ENCODE measurements around the gene ABHD11. TPM values are rescaled to one million over a fixed set of nuclear protein-coding genes. Genes with fewer than 3 reads are reported as not detected.

Gene ABHD11
- total and polyA plus RNA-seq, 2 donors (not counting 1 experiment from before 2014, with no cell fraction given), result 23.2 to 26.2 TPM

DNA sequence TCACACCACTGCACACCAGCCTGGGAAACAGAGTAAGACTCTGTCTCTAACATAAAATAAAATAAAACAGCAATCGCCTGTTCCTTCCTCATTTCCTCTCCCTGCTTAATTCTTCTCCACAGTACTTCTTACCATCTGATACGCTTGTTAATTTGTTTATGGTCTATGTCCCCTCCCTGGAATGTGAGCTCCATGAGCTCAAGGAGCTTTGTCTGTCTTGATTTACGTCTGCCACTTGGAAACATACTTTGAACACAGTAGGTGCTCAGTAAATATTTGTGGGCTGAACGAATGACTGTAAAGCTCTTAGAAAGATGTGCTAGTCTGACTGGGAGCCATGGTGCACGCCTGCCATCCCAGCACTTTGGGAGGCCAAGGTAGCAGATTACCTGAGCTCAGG is 10.1 kb downstream of the ABHD11 start:
- Histone ChIP-seq H3K27me3 (replicated peaks in 1 of 4; ENCODE audit: control extremely low read depth in 1 of 4, control insufficient read depth in 3 of 4, insufficient read depth in 4 of 4, low read length in 3 of 4) (peaks cover 0 to 19% (median 11%) of the 10 kb centered on the region in 4 experiments), H3K4me3 (ENCODE audit: control extremely low read depth in 1 of 5, extremely low read depth in 1 of 5, insufficient read depth in 1 of 5, low read depth in 2 of 5, low read length in 4 of 5) (no peak overlapping the region), H3K79me2 (ENCODE audit: control insufficient read depth, insufficient read depth, low read length) (no peaks in the 10 kb centered on the region), H3K27ac (ENCODE audit: low read length in 2 of 2) (no peak overlapping the region), H4K20me1 (ENCODE audit: control insufficient read depth, insufficient read depth, low read length, poor library complexity, severe bottlenecking) (no peaks in the 10 kb centered on the region), H2AFZ (ENCODE audit: insufficient read depth, low read depth, low read length, poor library complexity, severe bottlenecking) (no peak overlapping the region), H3K36me3 (replicated peaks in 1 of 2; ENCODE audit: control extremely low read depth in 1 of 2, control insufficient read depth in 1 of 2, extremely low read depth in 1 of 2, insufficient read depth in 2 of 2, low read length in 1 of 2) (no peaks in the 10 kb centered on the region), H3K9ac (ENCODE audit: low read length) (no peak overlapping the region), H3K9me3 (ENCODE audit: control extremely low read depth in 1 of 3, control insufficient read depth in 2 of 3, insufficient read depth in 1 of 3, low read length in 2 of 3) (no peaks in the 10 kb centered on the region), H3K4me2 (replicated peaks; ENCODE audit: low read depth, low read length, poor library complexity, severe bottlenecking) (no peak overlapping the region), H3K4me1 (ENCODE audit: control insufficient read depth in 2 of 2, insufficient read depth in 2 of 2, low read length in 2 of 2) (peaks cover 0 to 2% of the 10 kb centered on the region in 2 donors)
- POLR2A ChIA-PET, result no interaction called here
- ATAC-seq (ENCODE audit: low read depth) (no peak), DNase-seq (no peak)
- CTCF ChIA-PET, result interaction anchor here (0.6 to 3.9 kb wide), 5 partner anchors 10 to 170 kb away, joined by 3 to 41 read pairs (median 3); no protein-coding TSS in a partner anchor
- 73% methylated on average over 5 of the region's 5 CpGs for WGBS (ENCODE audit: insufficient coverage)
- no peak overlapping the region for H3K27ac Mint-ChIP-seq
- intact Hi-C loops (cut with micrococcal nuclease), result no loop called here
- no peak overlapping the region for H3K4me3 Mint-ChIP-seq
- no peak for TF ChIP-seq EZH2 (IDR thresholded peaks at IDR 0.05; ENCODE audit: borderline replicate concordance, insufficient read depth, low read depth, low read length, poor library complexity, severe bottlenecking)
- TF ChIP-seq, protein P1, sequence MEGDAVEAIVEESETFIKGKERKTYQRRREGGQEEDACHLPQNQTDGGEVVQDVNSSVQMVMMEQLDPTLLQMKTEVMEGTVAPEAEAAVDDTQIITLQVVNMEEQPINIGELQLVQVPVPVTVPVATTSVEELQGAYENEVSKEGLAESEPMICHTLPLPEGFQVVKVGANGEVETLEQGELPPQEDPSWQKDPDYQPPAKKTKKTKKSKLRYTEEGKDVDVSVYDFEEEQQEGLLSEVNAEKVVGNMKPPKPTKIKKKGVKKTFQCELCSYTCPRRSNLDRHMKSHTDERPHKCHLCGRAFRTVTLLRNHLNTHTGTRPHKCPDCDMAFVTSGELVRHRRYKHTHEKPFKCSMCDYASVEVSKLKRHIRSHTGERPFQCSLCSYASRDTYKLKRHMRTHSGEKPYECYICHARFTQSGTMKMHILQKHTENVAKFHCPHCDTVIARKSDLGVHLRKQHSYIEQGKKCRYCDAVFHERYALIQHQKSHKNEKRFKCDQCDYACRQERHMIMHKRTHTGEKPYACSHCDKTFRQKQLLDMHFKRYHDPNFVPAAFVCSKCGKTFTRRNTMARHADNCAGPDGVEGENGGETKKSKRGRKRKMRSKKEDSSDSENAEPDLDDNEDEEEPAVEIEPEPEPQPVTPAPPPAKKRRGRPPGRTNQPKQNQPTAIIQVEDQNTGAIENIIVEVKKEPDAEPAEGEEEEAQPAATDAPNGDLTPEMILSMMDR (IDR thresholded peaks at IDR 0.05), result no peak
- H3K27me3 Mint-ChIP-seq, result peaks cover 14% of the 10 kb centered on the region
- no peaks in the 10 kb centered on the region for H3K4me1 Mint-ChIP-seq
- no peaks in the 10 kb centered on the region for H3K9me3 Mint-ChIP-seq (ENCODE audit: insufficient read depth)

DNA sequence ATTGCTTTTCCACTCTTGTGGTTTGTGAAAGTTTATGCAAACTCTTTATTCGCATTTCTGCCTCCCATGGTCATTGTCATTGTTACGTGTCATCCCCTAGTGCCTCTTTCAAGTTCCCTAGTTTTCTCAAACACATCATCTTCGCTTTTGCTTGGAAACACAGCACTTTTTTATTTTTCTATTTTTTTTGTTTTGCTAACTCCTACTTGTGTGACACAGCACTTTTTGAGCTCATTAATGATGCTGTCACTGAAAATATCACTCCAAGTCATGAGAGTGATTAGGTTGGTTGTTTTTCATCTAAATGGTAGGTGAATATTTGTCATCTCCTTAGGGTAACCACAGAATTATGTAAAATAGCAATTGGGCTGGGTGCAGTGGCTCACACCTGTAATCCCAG is 10.7 kb downstream of the ABHD11 start:
- H3K4me2 ChIP-seq (replicated peaks; ENCODE audit: low read depth, low read length, poor library complexity, severe bottlenecking), result no peak overlapping the region
- ATAC-seq (ENCODE audit: low read depth) (no peak), DNase-seq (no peak)
- ChIA-PET CTCF (interaction anchor here (0.6 to 3.9 kb wide), 4 partner anchors 17 to 170 kb away, joined by 3 to 41 read pairs (median 3); no protein-coding TSS in a partner anchor), POLR2A (no interaction called here)
- no peak for TF ChIP-seq EZH2 (IDR thresholded peaks at IDR 0.05; ENCODE audit: borderline replicate concordance, insufficient read depth, low read depth, low read length, poor library complexity, severe bottlenecking)
- TF ChIP-seq, protein P1 (IDR thresholded peaks at IDR 0.05), result no peak
- H3K36me3 ChIP-seq (replicated peaks in 1 of 2; ENCODE audit: control extremely low read depth in 1 of 2, control insufficient read depth in 1 of 2, extremely low read depth in 1 of 2, insufficient read depth in 2 of 2, low read length in 1 of 2), result no peaks in the 10 kb centered on the region
- no peak overlapping the region for H2AFZ ChIP-seq (ENCODE audit: insufficient read depth, low read depth, low read length, poor library complexity, severe bottlenecking)
- intact Hi-C loops (cut with micrococcal nuclease), result no loop called here
- no peak overlapping the region for H3K4me3 ChIP-seq (ENCODE audit: control extremely low read depth in 1 of 5, extremely low read depth in 1 of 5, insufficient read depth in 1 of 5, low read depth in 2 of 5, low read length in 4 of 5)
- no peaks in the 10 kb centered on the region for H3K9me3 ChIP-seq (ENCODE audit: control extremely low read depth in 1 of 3, control insufficient read depth in 2 of 3, insufficient read depth in 1 of 3, low read length in 2 of 3)
- no peaks in the 10 kb centered on the region for H3K79me2 ChIP-seq (ENCODE audit: control insufficient read depth, insufficient read depth, low read length)
- no peaks in the 10 kb centered on the region for H4K20me1 ChIP-seq (ENCODE audit: control insufficient read depth, insufficient read depth, low read length, poor library complexity, severe bottlenecking)
- no peak overlapping the region for H3K9ac ChIP-seq (ENCODE audit: low read length)
- H3K27ac Mint-ChIP-seq, result no peak overlapping the region
- peaks cover 0 to 19% (median 11%) of the 10 kb centered on the region in 4 experiments for H3K27me3 ChIP-seq (replicated peaks in 1 of 4; ENCODE audit: control extremely low read depth in 1 of 4, control insufficient read depth in 3 of 4, insufficient read depth in 4 of 4, low read length in 3 of 4)
- H3K27ac ChIP-seq (ENCODE audit: low read length in 2 of 2), result no peak overlapping the region
- peaks cover 0 to 2% of the 10 kb centered on the region in 2 donors for H3K4me1 ChIP-seq (ENCODE audit: control insufficient read depth in 2 of 2, insufficient read depth in 2 of 2, low read length in 2 of 2)
- H3K9me3 Mint-ChIP-seq (ENCODE audit: insufficient read depth), result no peaks in the 10 kb centered on the region
- H3K4me3 Mint-ChIP-seq, result no peak overlapping the region
- WGBS (ENCODE audit: insufficient coverage), result 71% methylated on average over 2 of the region's 3 CpGs
- peaks cover 14% of the 10 kb centered on the region for H3K27me3 Mint-ChIP-seq
- H3K4me1 Mint-ChIP-seq, result no peaks in the 10 kb centered on the region
